NCI-H2107 treated with DMSO at 0.1 percent for 48 hours (cell line): ENCODE data around the gene OOSP4A.
"Not testable (repeated sequence)": the region's sequence is repeated elsewhere in the genome, so short reads cannot be mapped to it uniquely, and the experiment has no call there.

ENCODE experiments used
- DNase-seq: peaks from one replicate; lab custom pipeline; 2025; ENCODE audit not compliant: unreplicated experiment; lab: John Stamatoyannopoulos, UW

OOSP4A gene

DNA sequence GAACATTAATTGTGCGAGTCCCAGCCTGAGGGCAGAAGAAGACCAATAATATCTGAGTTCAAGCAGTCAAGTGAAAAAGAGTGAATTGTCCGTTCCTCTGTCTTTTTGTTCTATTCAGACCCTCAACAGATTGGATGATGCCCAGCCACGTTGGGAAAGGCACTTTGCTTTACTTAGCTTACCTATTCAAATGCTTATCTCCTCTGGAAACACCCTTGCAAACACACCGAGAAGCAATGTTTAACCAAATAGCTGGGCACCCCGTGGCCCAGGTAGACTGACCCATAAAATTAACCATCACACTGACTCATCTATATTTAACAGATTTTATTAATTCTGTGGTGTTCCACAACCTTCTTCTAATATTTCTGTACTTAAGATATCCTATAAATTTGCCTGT, 9.3 kb downstream of the OOSP4A start:
- DNase-seq = no peak

DNA sequence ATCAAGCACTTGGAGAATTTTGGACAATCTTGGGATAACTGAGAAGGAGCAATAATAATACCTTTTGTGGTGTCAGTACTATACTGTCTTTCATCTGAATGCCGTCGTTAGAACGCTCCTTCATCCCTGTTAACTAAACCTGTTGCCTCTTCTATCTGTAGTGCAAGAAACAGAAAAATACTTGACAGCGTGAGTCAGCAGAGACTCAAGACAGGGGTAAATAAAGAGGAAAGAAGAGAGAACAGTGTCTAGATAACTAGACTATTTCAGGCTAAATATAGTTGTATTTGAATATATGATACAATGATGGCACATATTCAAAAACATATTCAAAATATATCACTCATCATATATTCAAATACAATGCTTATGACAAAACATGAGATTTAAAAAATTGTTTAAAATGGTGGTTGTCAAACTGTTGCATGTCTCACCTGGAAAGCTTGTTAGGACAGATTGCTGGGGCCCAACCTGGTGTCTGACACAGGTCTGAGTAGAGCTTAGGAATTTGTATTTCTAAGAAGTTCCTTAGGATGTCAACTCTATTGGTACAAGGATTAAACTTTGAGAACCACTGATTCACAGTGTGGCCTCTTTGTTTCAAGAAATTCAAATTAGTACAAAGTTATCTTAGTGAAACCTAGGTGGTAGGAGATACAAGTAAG, 17.4 kb downstream of the OOSP4A start:
- DNase-seq = no peak

DNA sequence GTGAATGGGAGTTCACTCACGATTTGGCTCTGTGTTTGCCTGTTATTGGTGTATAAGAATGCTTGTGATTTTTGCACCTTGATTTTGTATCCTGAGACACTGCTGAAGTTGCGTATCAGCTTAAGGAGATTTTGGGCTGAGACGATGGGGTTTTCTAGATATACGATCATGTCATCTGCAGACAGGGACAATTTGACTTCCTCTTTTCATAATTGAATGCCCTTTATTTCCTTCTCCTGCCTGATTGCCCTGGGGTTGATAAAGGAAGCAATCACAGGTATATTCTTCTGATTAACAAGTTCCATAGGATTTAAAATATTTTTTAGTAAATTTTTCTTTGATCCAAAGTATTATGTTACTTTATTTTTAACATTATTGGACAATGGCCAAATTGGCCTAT, 18.2 kb downstream of the OOSP4A start:
- not testable (repeated sequence) for DNase-seq

DNA sequence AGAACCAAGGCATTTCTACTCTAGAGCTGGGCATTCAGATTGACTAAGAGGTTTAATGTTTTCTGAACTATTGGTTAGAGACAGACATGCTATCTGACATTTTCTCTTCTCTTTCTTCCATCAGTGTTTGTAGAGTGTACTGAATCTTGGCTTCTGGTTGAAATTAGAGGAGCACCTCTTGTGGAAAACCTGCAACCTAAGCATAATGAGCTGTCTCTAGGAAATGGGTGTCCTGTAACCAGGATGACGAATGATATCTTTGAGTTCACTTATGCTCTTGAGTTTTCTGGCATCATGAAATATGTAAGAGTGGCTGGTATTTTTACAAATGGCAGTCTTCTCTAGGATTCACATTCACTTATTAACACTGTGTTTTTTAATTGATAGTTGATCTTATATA, 19.4 kb downstream of the OOSP4A start:
- no peak for DNase-seq

DNA sequence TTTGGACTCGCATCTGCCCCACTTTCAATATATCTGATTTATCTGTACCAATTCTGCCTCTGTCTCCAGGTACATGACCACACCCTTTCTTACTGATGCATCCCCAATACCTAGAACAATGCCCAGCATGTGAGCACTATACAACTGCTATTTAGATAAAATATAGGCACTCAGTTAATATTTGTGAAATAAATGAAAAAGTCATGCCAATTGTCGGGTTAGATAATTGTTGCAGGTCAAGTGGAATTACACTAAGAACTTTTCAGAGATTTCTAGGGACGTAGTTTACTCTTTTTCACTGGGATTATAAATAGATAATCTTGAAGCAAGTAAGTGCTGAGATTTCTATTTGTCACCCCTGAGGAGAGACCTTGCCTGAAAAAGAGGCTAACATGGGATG, 20.5 kb downstream of the OOSP4A start:
- DNase-seq = no peak

DNA sequence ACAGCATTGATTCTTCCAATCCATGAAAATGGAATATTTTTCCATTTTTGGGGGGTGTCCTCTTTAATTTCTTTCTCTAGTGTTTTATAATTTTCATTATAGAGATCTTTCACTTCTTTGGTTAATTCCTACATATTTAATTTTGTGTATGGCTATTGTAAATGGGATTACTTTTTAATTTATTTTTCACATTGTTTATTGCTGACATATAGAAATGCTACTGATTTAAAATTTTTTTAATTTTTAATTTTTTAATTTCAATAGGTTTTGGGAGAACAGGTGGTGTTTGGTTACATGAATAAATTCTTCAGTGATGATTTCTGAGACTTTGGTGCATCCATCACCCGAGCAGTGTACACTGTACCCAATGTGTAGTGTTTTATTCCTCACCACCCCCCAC, 26.6 kb downstream of the OOSP4A start:
- DNase-seq = no peak

DNA sequence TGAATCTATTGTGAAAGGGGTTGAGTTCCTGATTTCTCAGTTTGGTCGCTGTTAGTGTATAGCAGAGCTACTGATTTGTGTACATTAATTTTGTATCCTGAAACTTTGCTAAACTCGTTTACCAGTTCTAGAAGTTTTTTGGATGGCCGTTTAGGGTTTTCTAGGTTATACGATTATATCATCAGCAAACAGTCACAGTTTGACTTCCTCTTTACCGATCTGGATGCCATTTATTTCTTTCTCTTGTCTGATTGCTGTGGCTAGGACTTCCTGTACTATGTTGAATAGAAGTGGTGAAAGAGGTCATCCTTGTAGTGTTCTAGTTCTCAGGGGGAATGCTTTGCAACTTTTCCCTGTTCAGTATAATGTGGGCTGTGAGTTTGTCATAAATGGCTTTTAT, 28.6 kb downstream of the OOSP4A start:
- no peak for DNase-seq

DNA sequence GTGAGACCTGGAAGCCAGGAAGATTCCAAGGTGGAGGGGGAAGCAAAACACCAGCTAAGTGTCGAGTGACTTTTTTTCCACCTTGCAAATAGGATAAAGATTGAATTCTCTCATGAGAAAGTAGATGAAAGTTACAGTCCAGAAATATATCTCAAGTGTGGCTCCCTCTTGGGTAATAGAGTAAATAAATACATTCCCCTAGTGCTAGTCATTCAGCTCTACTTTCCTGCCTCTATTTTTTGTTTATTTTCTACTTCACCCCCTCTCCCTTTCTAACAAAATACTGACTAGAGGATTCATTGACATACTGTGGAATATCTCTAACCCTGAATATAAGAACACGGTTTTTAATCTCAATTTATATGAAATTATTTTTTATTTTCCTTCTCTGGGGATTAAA, 34.0 kb downstream of the OOSP4A start:
- DNase-seq = no peak

DNA sequence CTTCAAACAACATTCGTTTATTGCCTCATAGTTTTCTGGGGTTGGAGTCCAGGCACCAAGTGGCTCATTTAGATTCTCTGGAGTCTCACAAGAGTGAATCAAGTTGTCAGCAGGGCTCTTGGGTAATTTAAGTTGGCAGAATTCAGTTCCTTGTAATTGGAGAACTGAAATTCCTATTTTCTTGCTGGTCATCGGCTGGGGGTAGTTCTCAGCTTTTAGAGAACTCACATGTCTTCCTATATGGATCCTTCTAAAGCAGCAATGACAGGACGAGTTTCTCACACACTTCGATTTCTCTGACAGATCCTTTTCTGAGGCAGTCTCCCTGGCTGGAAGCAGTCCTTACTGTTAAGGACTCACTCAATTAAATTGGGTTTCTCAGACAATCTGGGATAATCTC, 35.9 kb downstream of the OOSP4A start:
- DNase-seq = no peak

DNA sequence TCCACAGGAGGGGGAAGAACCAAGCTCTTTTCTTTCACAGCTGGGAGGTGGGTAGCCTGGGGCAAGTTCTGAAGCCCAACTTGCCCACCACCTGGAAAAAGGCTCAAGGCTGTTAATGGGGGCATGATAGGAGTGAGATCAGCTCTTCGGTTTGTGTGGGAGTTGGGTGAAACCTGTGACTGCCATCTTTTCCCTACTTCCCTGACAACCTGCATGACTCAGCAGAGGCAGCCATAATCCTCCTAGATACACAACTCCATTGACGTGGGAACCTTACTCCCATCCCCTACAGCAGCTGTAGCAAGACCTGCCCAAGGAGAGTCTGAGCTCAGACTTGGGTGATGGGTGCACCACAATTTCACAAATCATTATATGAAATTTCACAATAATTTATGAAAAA, 39.9 kb downstream of the OOSP4A start:
- DNase-seq = no peak

DNA sequence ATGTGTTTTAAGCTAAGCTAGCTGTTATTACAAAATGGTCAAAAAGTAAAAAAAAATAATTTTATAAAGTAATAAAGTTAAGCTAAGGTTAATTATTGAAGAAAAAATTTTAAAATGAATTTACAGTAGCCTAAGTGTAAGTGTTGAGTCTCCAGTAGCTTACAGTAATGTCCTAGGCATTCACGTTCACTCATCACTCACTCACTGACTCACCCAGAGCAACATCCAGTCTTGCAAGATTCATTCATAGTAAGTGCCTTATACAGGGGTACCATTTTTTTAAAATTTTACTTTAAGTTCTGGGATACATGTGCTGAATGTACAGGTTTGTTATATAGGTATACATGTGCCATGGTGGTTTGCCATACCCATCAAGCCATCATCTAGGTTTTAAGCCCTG, 41.5 kb downstream of the OOSP4A start:
- no peak for DNase-seq

DNA sequence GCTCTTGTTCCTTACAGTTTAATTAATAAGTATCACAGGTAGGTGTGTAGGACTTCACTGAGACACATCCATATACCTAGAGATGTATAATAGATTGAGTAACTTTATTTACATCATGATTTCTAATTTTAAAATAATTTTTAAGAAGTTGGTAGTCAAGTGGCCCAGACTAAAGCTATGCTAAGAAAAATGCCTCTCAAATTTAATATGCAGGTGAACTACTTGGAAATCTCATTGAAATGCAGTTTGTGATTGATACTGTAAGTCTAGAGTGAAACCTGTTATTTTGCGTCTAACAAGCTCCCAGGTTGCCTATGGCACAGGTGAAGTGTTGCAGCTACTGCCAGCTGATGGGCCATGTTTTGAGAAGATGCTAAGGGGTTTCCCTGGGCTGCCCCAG, 53.0 kb downstream of the OOSP4A start, which contains the start of gene OOSP4B:
Gene OOSP4B, plus strand, starts transcription at position 301 of the 400 bp plus-strand sequence.
- no peak for DNase-seq

DNA sequence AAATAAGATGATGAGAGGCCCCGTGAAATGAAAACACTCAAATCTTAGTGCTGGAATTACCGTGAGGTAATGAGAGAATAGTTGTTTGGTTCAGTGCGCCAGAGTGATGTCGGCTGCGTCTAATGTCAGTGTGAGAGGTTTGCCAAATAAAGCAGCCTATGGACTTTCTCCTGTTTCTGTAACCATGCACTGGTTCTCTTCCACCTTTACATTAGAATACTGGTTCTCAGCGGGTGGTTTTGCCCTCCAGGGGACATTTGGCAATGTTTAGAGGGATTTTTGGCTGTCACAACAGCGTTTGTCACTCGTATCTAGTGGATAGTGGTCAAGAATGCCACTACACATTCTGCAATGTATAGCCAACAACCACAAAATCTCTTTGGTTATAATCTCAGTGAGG, 54.2 kb downstream of the OOSP4A start:
- DNase-seq = no peak
